ENCODE results near the gene CCDC172. TPM values are rescaled to one million over a fixed set of nuclear protein-coding genes. Genes with fewer than 3 reads are reported as not detected.

CCDC172 gene
- total RNA-seq (ENCODE audit: low replicate concordance): not detected in 2 replicates

GRCh38 chr10:116324227-116324950 is at the start of gene CCDC172:
CCDC172 (plus strand) TSS chr10:116324448; CDS start chr10:116325012, 564 bp downstream.

GRCh38 chr10:116427671-116428070 is 103.4 kb downstream of the CCDC172 start, which contains the start of gene PNLIPRP3:
PNLIPRP3 (plus strand) TSS chr10:116427847; CDS start chr10:116428013, 166 bp downstream.

Other genes starting within 250 kb of the CCDC172 start
- gene GFRA1, start 51.2 kb upstream of the CCDC172 start, total RNA-seq (ENCODE audit: low replicate concordance): under 0.01 and 0.35 TPM in 2 replicates
- gene PNLIPRP3, start 103.4 kb downstream of the CCDC172 start, total RNA-seq (ENCODE audit: low replicate concordance): not detected in 2 replicates
- gene PNLIP, start 221.5 kb downstream of the CCDC172 start, total RNA-seq (ENCODE audit: low replicate concordance): not detected in 2 replicates

Measured in smooth muscle cell of the coronary artery (primary cell).